Measurements from ENCODE around the gene FLII. TPM values are rescaled to one million over a fixed set of nuclear protein-coding genes. Genes with fewer than 3 reads are reported as not detected.
A peak's percentile ranks its signal among the peaks of the same experiment; 100 is the strongest.

The FLII gene
- total and polyA plus RNA-seq, 12 donors: 207 to 469 (median 292) TPM

DNA sequence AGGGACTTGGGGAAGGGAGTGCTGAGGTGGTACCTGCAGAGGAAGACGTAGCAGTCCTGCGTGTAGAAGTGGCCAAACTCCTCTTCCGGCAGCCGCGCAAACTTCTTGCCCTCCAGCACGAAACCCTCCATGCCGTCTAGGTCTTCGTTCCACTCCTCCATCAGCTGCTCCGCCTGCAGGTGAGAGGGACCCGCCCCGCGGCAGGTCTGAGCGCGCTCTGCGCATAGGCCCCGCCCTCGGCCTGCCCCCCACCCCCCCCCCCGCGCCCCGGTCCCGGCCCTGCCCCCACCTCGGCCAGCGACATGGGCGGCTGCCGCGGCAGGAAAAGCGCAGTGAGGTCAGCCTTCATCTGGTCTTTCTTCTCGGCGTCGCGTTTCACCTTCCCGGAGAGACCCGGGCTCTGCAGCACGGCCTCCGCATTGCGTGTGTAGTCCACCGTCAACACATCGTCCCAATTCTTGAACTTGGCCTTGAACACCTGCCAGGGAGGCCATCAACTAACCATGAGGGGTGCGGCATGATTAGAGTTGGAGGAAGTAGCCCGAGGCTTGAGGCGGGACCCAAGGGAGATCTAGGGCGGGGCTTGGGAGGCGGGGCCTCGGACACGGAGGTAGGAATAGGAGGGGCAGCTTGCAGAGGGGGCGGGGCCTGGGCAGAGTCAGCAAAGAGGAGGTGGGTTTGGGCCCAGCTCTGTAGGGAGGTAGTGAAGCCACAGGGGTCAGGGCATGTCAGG, 11.5 kb downstream of the FLII start:
- Histone ChIP-seq H3K36me3 (peaks cover 12 to 100% (median 64%) of the 10 kb centered on the region in 9 donors), H3K27ac (peak overlapping the region in 9 of 10 donors; percentile 19 to 91 (median 83)), H3K4me3 (peak overlapping the region in 1 of 10 donors; percentile 2), H3K9me3 (no peaks in the 10 kb centered on the region), H3K4me1 (peaks cover 12 to 31% (median 21%) of the 10 kb centered on the region in 9 donors), H3K27me3 (no peaks in the 10 kb centered on the region)
- peak; percentile 54 to 62 for DNase-seq
- 39 to 47% methylated on average over 42 to 46 of the region's 46 CpGs for WGBS, 2 donors
- peak in 7 of 8 donors; percentile 23 to 66 (median 38) for ATAC-seq
- no peak for TF ChIP-seq CTCF (IDR thresholded peaks at IDR 0.05)
- intact Hi-C loops (cut with DNase I): no loop called here

- H3K27me3 ChIP-seq: no peaks in the 10 kb centered on the region
- peak overlapping the region in 2 of 10 donors; percentile 84 to 91 for H3K27ac ChIP-seq
- no peak for TF ChIP-seq CTCF (IDR thresholded peaks at IDR 0.05)
- 90 to 91% methylated on average over 24 of the region's 24 CpGs for WGBS, 2 donors
- peaks cover 12 to 100% (median 56%) of the 10 kb centered on the region in 9 donors for H3K36me3 ChIP-seq
- ATAC-seq (no peak), DNase-seq (no peak)
- H3K9me3 ChIP-seq: no peaks in the 10 kb centered on the region
- H3K4me1 ChIP-seq: peaks cover 12 to 31% (median 21%) of the 10 kb centered on the region in 9 donors
- H3K4me3 ChIP-seq: no peak overlapping the region
- intact Hi-C loops (cut with DNase I): no loop called here
These were observed 12.3 kb downstream of the FLII start for GRCh38 chr17:18246109-18246725.

DNA sequence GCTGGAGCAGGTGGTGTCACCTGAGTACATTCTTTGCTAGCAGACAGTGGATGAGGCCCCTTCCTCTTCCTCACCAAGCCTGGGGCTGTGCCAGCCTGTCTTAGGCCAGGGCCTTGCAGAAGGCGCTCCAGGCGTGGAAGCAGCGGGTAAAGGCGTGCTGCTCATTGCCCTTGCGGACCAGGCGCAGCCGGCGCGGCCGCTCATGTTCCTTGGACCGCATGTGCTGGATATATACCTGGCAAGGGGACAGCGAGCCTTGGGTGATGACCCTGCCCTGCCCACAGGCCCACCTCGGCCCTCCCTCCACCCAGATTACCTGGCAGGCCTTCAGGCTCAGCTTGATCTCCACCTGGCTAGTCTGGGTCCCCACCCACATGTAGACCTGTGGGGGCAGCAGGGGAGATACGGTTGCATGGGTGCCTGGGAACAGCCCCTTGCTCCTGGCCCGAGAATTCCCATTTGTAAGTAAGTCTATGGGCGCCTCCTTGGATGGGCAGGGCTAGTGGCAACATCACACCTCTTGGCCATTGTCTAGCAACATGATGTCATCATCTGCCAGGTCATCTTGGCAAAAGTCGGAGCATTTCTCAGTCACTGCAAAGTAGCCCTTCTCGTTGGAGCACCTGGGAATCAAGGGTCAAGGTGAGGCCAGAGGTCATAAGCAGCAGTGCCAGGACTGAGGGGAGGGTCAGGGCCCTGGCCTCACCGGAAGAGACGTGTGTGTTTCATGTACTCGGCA, 13.3 kb downstream of the FLII start:
- intact Hi-C loops (cut with DNase I): no loop called here
- Histone ChIP-seq H3K4me3 (no peak overlapping the region), H3K27ac (no peak overlapping the region), H3K9me3 (no peaks in the 10 kb centered on the region), H3K36me3 (peaks cover 5 to 100% (median 46%) of the 10 kb centered on the region in 9 donors), H3K27me3 (no peaks in the 10 kb centered on the region), H3K4me1 (peaks cover 12 to 31% (median 21%) of the 10 kb centered on the region in 9 donors)
- no peak for TF ChIP-seq CTCF (IDR thresholded peaks at IDR 0.05)
- DNase-seq: no peak
- no peak for ATAC-seq
- WGBS, 2 donors: 89 to 91% methylated on average over 21 of the region's 21 CpGs

DNA sequence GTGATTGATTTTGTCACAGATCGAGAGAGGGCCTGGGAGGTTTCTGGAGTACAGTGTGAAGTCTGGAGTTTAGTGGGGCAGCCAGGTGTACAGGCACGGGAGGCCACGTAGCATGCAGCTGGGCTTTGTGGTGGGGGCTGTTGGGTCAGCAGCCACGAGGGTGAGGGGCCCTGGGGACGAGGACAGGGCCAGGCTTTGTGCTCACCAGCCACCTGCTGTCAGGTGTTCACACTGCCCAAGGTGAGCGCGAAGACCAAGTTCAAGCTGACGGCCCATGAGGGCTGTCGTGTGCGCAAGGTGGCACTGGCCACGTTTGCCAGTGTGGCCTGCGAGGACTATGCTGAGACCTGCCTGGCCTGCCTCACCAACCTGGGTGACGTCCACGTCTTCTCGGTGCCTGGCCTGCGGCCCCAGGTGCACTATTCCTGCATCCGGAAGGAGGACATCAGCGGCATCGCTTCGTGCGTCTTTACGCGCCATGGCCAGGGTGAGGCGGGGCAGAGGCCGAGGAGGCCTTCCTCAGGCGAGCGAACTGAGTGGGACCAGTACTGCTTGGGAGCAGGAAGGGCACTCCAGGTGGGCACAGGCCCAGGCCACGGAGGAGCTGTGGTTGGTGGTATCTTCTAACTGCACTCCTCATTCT, 17.2 kb downstream of the FLII start:
- ATAC-seq: no peak
- 90 to 93% methylated on average over 28 of the region's 28 CpGs for WGBS, 2 donors
- H3K36me3 ChIP-seq: peaks cover 5 to 97% (median 24%) of the 10 kb centered on the region in 9 donors

More for the DNA sequence above, 17.2 kb downstream of the FLII start:
- no peak overlapping the region for H3K27ac ChIP-seq
- TF ChIP-seq CTCF (IDR thresholded peaks at IDR 0.05): no peak
- intact Hi-C loops (cut with DNase I): no loop called here
- H3K9me3 ChIP-seq: no peaks in the 10 kb centered on the region
- H3K4me3 ChIP-seq: no peak overlapping the region
- no peak for DNase-seq
- H3K27me3 ChIP-seq: no peaks in the 10 kb centered on the region
- H3K4me1 ChIP-seq: peaks cover 0 to 5% (median 0%) of the 10 kb centered on the region in 9 donors
